Measurements from ENCODE around the gene KIF22. TPM values are rescaled to one million over a fixed set of nuclear protein-coding genes. Genes with fewer than 3 reads are reported as not detected.

The KIF22 gene
- total and polyA plus RNA-seq, 10 donors: 26.6 to 59.2 (median 39.0) TPM

DNA sequence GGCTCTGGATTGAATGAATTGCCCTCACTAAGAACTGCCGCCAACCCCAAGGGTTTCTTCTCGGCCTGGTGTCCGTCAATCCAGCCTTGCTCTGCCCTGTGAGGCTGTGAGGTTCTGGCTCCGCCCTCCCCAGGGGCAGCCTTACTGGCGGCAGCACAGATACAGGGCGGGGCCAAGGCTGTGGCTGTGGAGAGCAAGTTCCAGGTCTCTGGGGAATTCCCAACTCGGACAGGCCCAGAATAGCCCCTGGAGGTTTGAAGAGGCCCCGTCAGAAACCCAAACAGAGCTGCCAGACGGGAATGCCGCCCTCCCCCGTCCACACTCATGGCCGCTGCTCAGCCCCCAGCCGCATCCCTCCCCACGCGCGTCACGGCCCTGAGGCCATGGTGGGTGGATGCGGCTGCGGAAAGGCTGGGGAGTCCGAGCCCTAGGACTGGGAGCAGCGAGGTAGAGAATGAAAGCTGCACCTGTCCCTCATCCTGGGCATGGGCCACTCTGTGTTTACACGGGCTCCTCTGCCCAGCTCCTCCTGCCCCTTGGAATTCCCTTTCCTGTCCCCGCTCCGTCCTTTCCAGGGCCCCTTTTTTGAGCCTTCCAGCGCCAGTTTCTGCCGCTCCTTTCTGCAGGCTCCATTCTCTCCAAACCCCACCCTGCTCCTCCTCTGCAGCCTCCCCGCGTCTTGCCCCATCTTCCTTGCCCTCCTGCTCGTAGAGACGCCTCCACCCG is 20.8 kb downstream of the KIF22 start:
- H3K27me3 ChIP-seq (replicated peaks in 1 of 7): peaks cover 0 to 19% (median 10%) of the 10 kb centered on the region in 7 donors
- WGBS, 5 donors: 1 to 2% (median 2%) methylated on average over 17 to 31 of the region's 31 CpGs
- TF ChIP-seq POLR2A (IDR thresholded peaks at IDR 0.05) (no peak), CTCF (IDR thresholded peaks at IDR 0.05 in 8 of 11, conservative IDR thresholded peaks at IDR 0.05 in 3 of 11) (peak in 1 of 11 experiments; percentile 18), POLR2AphosphoS5 (IDR thresholded peaks at IDR 0.05) (peak; percentile 78 to 90 (median 79))
- intact Hi-C loops (cut with DNase I; ENCODE audit: low total_unique reads): no loop called here
- no peaks in the 10 kb centered on the region for H3K9me3 ChIP-seq
- peak; percentile 96 for DNase-seq
- H3K4me3 ChIP-seq: peak overlapping the region; percentile 39 to 76 (median 46)
- peaks cover 0 to 27% (median 19%) of the 10 kb centered on the region in 6 donors for H3K36me3 ChIP-seq
- peak overlapping the region; percentile 57 to 100 (median 86) for H3K27ac ChIP-seq
- H3K4me1 ChIP-seq: peaks cover 48 to 87% (median 76%) of the 10 kb centered on the region in 6 donors

DNA sequence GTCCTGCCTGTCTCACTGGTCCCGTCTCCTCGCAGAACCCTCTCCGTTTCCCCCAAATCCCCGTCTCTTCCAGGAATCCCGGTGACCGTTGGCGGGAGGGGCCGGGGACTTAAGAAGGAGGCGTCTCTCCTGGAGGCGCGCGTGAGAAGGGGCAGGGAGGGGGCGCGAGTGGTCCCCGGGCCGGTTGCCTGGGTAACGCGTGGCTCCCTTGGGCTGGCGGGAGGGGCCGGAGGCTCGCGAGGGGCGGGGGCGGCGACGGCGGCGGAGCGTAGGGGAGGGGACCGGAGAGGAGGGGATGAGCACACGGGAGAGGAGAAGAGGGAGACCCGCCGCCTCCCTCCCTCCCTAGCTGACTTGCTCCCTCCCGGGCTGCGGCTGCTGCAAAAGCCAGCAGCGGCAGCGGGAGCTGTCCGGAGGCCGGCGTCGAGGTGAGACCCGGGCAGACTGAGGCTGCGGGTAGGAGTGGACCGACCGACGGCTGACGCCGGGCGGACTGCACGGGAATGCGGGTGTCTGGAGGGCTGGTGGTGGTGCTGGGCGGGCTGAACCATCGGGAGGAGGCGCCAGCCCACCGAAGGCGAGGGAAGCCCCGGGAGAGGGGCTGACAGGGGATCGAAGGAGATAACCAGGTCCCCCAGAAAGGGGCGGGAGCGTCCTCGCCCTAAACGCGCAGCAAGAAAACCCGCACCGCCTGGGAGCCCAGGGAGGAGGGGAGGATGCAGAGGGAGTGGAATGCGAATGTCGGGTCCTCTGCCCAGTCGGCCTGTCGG is 21.5 kb downstream of the KIF22 start, which contains the start of gene PRRT2:
Gene PRRT2 (plus strand): TSS at position 298 of the 770 bp plus-strand sequence. CDS start 862 bp downstream, outside the sequence.
- intact Hi-C loops (cut with DNase I; ENCODE audit: low total_unique reads): no loop called here
- H3K9me3 ChIP-seq: no peaks in the 10 kb centered on the region
- WGBS, 5 donors: 6 to 11% (median 6%) methylated on average over 43 to 69 of the region's 69 CpGs
- peaks cover 48 to 93% (median 81%) of the 10 kb centered on the region in 6 donors for H3K4me1 ChIP-seq
- no peak for TF ChIP-seq POLR2A (IDR thresholded peaks at IDR 0.05)
- no peak for TF ChIP-seq CTCF (IDR thresholded peaks at IDR 0.05 in 8 of 11, conservative IDR thresholded peaks at IDR 0.05 in 3 of 11)
- no peak for TF ChIP-seq POLR2AphosphoS5 (IDR thresholded peaks at IDR 0.05)
- peaks cover 0 to 27% (median 19%) of the 10 kb centered on the region in 6 donors for H3K36me3 ChIP-seq
- peak; percentile 89 for DNase-seq
- H3K4me3 ChIP-seq: peak within 1 kb of the TSS; percentile 39 to 76 (median 46)
- peaks cover 0 to 19% (median 10%) of the 10 kb centered on the region in 7 donors for H3K27me3 ChIP-seq (replicated peaks in 1 of 7)
- peak within 1 kb of the TSS; percentile 57 to 100 (median 86) for H3K27ac ChIP-seq

GRCh38 chr16:29812754-29813643 is 22.4 kb downstream of the KIF22 start:
- Histone ChIP-seq H3K36me3 (peaks cover 0 to 32% (median 19%) of the 10 kb centered on the region in 6 donors), H3K4me1 (peaks cover 52 to 93% (median 81%) of the 10 kb centered on the region in 6 donors), H3K9me3 (no peaks in the 10 kb centered on the region), H3K27ac (peak overlapping the region in 1 of 8 donors; percentile 93), H3K27me3 (replicated peaks in 1 of 7) (peaks cover 0 to 19% (median 10%) of the 10 kb centered on the region in 7 donors), H3K4me3 (peak overlapping the region in 3 of 8 donors; percentile 49 to 76 (median 49))
- TF ChIP-seq CTCF (IDR thresholded peaks at IDR 0.05 in 8 of 11, conservative IDR thresholded peaks at IDR 0.05 in 3 of 11): no peak
- no peak for TF ChIP-seq POLR2AphosphoS5 (IDR thresholded peaks at IDR 0.05)
- TF ChIP-seq POLR2A (IDR thresholded peaks at IDR 0.05): no peak
- intact Hi-C loops (cut with DNase I; ENCODE audit: low total_unique reads): no loop called here
- WGBS, 5 donors: 79 to 92% (median 86%) methylated on average over 8 to 9 of the region's 9 CpGs
- DNase-seq: no peak

Measured in spleen (tissue), 11 donors.